WTC11 (cell line): Measurements from ENCODE around the gene ZSWIM4. TPM values are rescaled to one million over a fixed set of nuclear protein-coding genes. Genes with fewer than 3 reads are reported as not detected.

Source experiments
- CREM ChIP-seq: sonication (generic); formaldehyde crosslinking; IDR thresholded peaks from 2 replicates; pipeline ENCODE4 v1.8.1; 2022; ENCODE audit warnings: mild to moderate bottlenecking, missing genetic modification reagents, moderate library complexity
- TEAD1 ChIP-seq: sonication (generic); formaldehyde crosslinking; IDR thresholded peaks from 2 replicates; pipeline ENCODE4 v1.8.0; 2022; ENCODE audit warnings: mild to moderate bottlenecking, missing genetic modification reagents
- ZNF671 ChIP-seq: fragments of 250-450 bp; sonication (Bioruptor Pico); IDR thresholded peaks from 2 replicates; pipeline ENCODE4 v1.8.0; 2021; ENCODE audit warnings: mild to moderate bottlenecking
- microRNA-seq: library from miRNA; unstranded; fragments of <30 nt; microRNA quantifications from one replicate; pipeline ENCODE4 v1.2.0, GENCODE V29; 2022; ENCODE audit warnings: borderline number of aligned reads
- total RNA-seq: library from RNA; stranded (reverse); gene quantifications from 3 replicates; pipeline ENCODE4 v1.2.3, GENCODE V29; 2021
- TF ChIP-seq, protein P1 (sequence below): fragments of 250-450 bp; sonication (Bioruptor Pico); IDR thresholded peaks from 2 replicates; pipeline ENCODE4 v1.9.0; 2021; ENCODE audit warnings: mild to moderate bottlenecking, borderline replicate concordance
- TF ChIP-seq, protein P2 (sequence below): sonication (generic); formaldehyde crosslinking; IDR thresholded peaks from 2 replicates; pipeline ENCODE4 v1.8.1; 2022; ENCODE audit warnings: low read depth, mild to moderate bottlenecking, moderate library complexity, missing genetic modification reagents, borderline replicate concordance
- TF ChIP-seq, protein P3 (sequence below): sonication (generic); formaldehyde crosslinking; IDR thresholded peaks from 2 replicates; pipeline ENCODE4 v1.8.0; 2022; ENCODE audit warnings: mild to moderate bottlenecking, missing genetic modification reagents

ZSWIM4 gene
- total RNA-seq, 1 experiment from 2014 or later: 33.4 TPM

DNA sequence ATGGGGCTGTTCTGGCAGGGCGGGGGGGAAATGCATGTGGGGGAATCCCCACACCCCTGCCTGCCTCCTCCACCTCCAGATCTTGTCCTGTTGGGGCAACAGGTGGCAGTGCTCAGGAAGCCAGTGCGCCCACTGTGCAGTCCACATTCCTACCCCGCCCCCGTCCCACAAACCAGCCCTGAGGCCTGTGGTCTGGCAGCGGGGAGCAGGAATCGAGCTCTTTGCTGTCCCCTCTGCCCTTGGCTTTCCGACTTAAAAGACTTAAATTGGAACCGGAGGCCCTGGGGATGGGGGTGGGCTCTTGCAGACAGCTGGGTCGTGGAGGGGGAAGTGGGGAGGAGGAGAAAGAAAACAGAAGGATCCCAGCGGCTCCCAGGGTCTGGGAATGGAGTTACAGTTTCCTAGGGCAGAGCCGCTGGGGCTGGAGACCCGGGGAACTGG, 86.0 kb downstream of the ZSWIM4 start (continued):
- TF ChIP-seq, protein P1, sequence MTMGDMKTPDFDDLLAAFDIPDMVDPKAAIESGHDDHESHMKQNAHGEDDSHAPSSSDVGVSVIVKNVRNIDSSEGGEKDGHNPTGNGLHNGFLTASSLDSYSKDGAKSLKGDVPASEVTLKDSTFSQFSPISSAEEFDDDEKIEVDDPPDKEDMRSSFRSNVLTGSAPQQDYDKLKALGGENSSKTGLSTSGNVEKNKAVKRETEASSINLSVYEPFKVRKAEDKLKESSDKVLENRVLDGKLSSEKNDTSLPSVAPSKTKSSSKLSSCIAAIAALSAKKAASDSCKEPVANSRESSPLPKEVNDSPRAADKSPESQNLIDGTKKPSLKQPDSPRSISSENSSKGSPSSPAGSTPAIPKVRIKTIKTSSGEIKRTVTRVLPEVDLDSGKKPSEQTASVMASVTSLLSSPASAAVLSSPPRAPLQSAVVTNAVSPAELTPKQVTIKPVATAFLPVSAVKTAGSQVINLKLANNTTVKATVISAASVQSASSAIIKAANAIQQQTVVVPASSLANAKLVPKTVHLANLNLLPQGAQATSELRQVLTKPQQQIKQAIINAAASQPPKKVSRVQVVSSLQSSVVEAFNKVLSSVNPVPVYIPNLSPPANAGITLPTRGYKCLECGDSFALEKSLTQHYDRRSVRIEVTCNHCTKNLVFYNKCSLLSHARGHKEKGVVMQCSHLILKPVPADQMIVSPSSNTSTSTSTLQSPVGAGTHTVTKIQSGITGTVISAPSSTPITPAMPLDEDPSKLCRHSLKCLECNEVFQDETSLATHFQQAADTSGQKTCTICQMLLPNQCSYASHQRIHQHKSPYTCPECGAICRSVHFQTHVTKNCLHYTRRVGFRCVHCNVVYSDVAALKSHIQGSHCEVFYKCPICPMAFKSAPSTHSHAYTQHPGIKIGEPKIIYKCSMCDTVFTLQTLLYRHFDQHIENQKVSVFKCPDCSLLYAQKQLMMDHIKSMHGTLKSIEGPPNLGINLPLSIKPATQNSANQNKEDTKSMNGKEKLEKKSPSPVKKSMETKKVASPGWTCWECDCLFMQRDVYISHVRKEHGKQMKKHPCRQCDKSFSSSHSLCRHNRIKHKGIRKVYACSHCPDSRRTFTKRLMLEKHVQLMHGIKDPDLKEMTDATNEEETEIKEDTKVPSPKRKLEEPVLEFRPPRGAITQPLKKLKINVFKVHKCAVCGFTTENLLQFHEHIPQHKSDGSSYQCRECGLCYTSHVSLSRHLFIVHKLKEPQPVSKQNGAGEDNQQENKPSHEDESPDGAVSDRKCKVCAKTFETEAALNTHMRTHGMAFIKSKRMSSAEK (CRISPR knock-in tag): no peak
- TF ChIP-seq TEAD1 (peak; percentile 87; the same call in 1 of the 2 replicates), CREM (0 out of 2 replicates have a peak, but pooled peaks have one; percentile 14), ZNF671 (CRISPR knock-in tag) (no peak)
- TF ChIP-seq, protein P2, sequence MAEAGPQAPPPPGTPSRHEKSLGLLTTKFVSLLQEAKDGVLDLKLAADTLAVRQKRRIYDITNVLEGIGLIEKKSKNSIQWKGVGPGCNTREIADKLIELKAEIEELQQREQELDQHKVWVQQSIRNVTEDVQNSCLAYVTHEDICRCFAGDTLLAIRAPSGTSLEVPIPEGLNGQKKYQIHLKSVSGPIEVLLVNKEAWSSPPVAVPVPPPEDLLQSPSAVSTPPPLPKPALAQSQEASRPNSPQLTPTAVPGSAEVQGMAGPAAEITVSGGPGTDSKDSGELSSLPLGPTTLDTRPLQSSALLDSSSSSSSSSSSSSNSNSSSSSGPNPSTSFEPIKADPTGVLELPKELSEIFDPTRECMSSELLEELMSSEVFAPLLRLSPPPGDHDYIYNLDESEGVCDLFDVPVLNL (CRISPR knock-in tag): no peak
- TF ChIP-seq, protein P3, sequence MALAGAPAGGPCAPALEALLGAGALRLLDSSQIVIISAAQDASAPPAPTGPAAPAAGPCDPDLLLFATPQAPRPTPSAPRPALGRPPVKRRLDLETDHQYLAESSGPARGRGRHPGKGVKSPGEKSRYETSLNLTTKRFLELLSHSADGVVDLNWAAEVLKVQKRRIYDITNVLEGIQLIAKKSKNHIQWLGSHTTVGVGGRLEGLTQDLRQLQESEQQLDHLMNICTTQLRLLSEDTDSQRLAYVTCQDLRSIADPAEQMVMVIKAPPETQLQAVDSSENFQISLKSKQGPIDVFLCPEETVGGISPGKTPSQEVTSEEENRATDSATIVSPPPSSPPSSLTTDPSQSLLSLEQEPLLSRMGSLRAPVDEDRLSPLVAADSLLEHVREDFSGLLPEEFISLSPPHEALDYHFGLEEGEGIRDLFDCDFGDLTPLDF (CRISPR knock-in tag): no peak
- TF ChIP-seq, all 79 proteins: peak for 5

Small RNA genes lying within 50 kb of the gene (microRNA-seq; reads per million reads assigned to microRNA genes)
- gene MIR181C: 20.6 reads per million, percentile 40 among the genes with 10 or more reads in this experiment
- gene MIR181D: 51.3 reads per million, percentile 52 among the genes with 10 or more reads in this experiment

Other genes with a start within 250 kb of the ZSWIM4 start
- 27.9 to 29.9 TPM (median 28.1 TPM) in 3 replicates for gene MRI1, start 30.9 kb upstream of the ZSWIM4 start, total RNA-seq
- gene C19orf53, start 21.0 kb upstream of the ZSWIM4 start, total RNA-seq: 102 to 112 TPM (median 110 TPM) in 3 replicates
- gene NANOS3, start 81.7 kb downstream of the ZSWIM4 start, total RNA-seq: 0.66 to 1.1 TPM (median 0.71 TPM) in 3 replicates
- 5.0 to 7.2 TPM (median 6.4 TPM) in 3 replicates for gene BRME1, start 110.7 kb downstream of the ZSWIM4 start, total RNA-seq
- 36.6 to 44.2 TPM (median 42.2 TPM) in 3 replicates for gene CC2D1A, start 110.8 kb downstream of the ZSWIM4 start, total RNA-seq
- gene PODNL1, start 143.0 kb downstream of the ZSWIM4 start, total RNA-seq: 1.1 to 1.4 TPM (median 1.4 TPM) in 3 replicates
- gene DCAF15, start 157.1 kb downstream of the ZSWIM4 start, total RNA-seq: 82.9 to 89.0 TPM (median 83.3 TPM) in 3 replicates
- gene RFX1, start 210.9 kb downstream of the ZSWIM4 start, total RNA-seq: 20.4 to 23.2 TPM (median 21.4 TPM) in 3 replicates
- not detected in 3 replicates for gene RLN3, start 232.7 kb downstream of the ZSWIM4 start, total RNA-seq
- 11.8 to 12.2 TPM (median 12.0 TPM) in 3 replicates for gene IL27RA, start 236.3 kb downstream of the ZSWIM4 start, total RNA-seq